ENCODE data around the gene GABRR2.

The GABRR2 gene

GRCh38 chr6:89356642-89357170 lies 41.6 kb upstream of the GABRR2 start:
- in situ Hi-C loops (cut with HindIII; ENCODE audit: low pct_ligation_motif_present, low sequenced_read_pairs): no loop called here
- no peak for TF ChIP-seq CTCF (IDR thresholded peaks at IDR 0.05; ENCODE audit: low read depth, low read length, missing control alignments)
- Histone ChIP-seq H3K36me3 (replicated peaks) (no peaks in the 10 kb centered on the region), H3K4me3 (ENCODE audit: low read depth, low read length) (no peak overlapping the region), H3K27ac (no peak overlapping the region), H3K27me3 (replicated peaks) (no peaks in the 10 kb centered on the region)
- no peak for DNase-seq

GRCh38 chr6:89355511-89356194 lies 40.6 kb upstream of the GABRR2 start:
- Histone ChIP-seq H3K27me3 (replicated peaks) (no peaks in the 10 kb centered on the region), H3K4me3 (ENCODE audit: low read depth, low read length) (no peak overlapping the region), H3K27ac (no peak overlapping the region), H3K36me3 (replicated peaks) (no peaks in the 10 kb centered on the region)
- no peak for DNase-seq
- in situ Hi-C loops (cut with HindIII; ENCODE audit: low pct_ligation_motif_present, low sequenced_read_pairs): no loop called here
- TF ChIP-seq CTCF (IDR thresholded peaks at IDR 0.05; ENCODE audit: low read depth, low read length, missing control alignments): no peak

- H3K36me3 ChIP-seq (replicated peaks): no peaks in the 10 kb centered on the region
- in situ Hi-C loops (cut with HindIII; ENCODE audit: low pct_ligation_motif_present, low sequenced_read_pairs): no loop called here
- no peak overlapping the region for H3K27ac ChIP-seq
- TF ChIP-seq CTCF (IDR thresholded peaks at IDR 0.05; ENCODE audit: low read depth, low read length, missing control alignments): no peak
- DNase-seq: no peak
- H3K4me3 ChIP-seq (ENCODE audit: low read depth, low read length): no peak overlapping the region
- no peaks in the 10 kb centered on the region for H3K27me3 ChIP-seq (replicated peaks)
Measured at GRCh38 chr6:89353702-89354392, 38.7 kb upstream of the GABRR2 start.

- TF ChIP-seq CTCF (IDR thresholded peaks at IDR 0.05; ENCODE audit: low read depth, low read length, missing control alignments): no peak
- DNase-seq: no peak
- in situ Hi-C loops (cut with HindIII; ENCODE audit: low pct_ligation_motif_present, low sequenced_read_pairs): no loop called here
- Histone ChIP-seq H3K4me3 (ENCODE audit: low read depth, low read length) (peak overlapping the region; percentile 93), H3K27me3 (replicated peaks) (no peaks in the 10 kb centered on the region), H3K27ac (peak overlapping the region; percentile 96), H3K36me3 (replicated peaks) (no peaks in the 10 kb centered on the region)
Measured at GRCh38 chr6:89353118-89353556, 38.0 kb upstream of the GABRR2 start.

- no peaks in the 10 kb centered on the region for H3K27me3 ChIP-seq (replicated peaks)
- in situ Hi-C loops (cut with HindIII; ENCODE audit: low pct_ligation_motif_present, low sequenced_read_pairs): no loop called here
Measured at GRCh38 chr6:89352278-89353117, 37.4 kb upstream of the GABRR2 start, which contains the start of gene UBE2J1. Gene UBE2J1 (minus strand): TSS chr6:89352722. CDS start chr6:89352569, 153 bp downstream.

More at GRCh38 chr6:89352278-89353117, 37.4 kb upstream of the GABRR2 start, which contains the start of gene UBE2J1:
- DNase-seq: peak; percentile 90
- TF ChIP-seq CTCF (IDR thresholded peaks at IDR 0.05; ENCODE audit: low read depth, low read length, missing control alignments): no peak
- Histone ChIP-seq H3K36me3 (replicated peaks) (no peaks in the 10 kb centered on the region), H3K4me3 (ENCODE audit: low read depth, low read length) (peak within 1 kb of the TSS; percentile 93), H3K27ac (peak within 1 kb of the TSS; percentile 96)
